ENCODE data around the gene TTC36.

The TTC36 gene

GRCh38 chr11:118572061-118572980 is 45.0 kb downstream of the TTC36 start, which contains the start of gene ARCN1 (continued):
- TF ChIP-seq SP2 (tag by site-specific recombination; IDR thresholded peaks at IDR 0.05) (peak; percentile 51), ZSCAN5A (tag by site-specific recombination; IDR thresholded peaks at IDR 0.05) (no peak), YY1 (tag by site-specific recombination; IDR thresholded peaks at IDR 0.05) (peak; percentile 40; the same call in 1 of the 2 replicates), PRDM1 (tag by site-specific recombination; IDR thresholded peaks at IDR 0.05) (no peak), BCL11B (tag by site-specific recombination; IDR thresholded peaks at IDR 0.05; ENCODE audit: low read depth) (no peak), ZNF654 (tag by site-specific recombination; IDR thresholded peaks at IDR 0.05; ENCODE audit: low read depth) (no peak), ZNF214 (tag by site-specific recombination; IDR thresholded peaks at IDR 0.05; ENCODE audit: borderline replicate concordance) (no peak), ZNF341 (tag by site-specific recombination; IDR thresholded peaks at IDR 0.05; ENCODE audit: low read depth) (no peak), SP7 (tag by site-specific recombination; IDR thresholded peaks at IDR 0.05) (peak; percentile 28; the same call in 1 of the 2 replicates), ZBTB17 (tag by site-specific recombination; IDR thresholded peaks at IDR 0.05) (peak; percentile 38; the same call in 1 of the 2 replicates), ZEB2 (tag by site-specific recombination; IDR thresholded peaks at IDR 0.05) (no peak), ZNF518A (tag by site-specific recombination; conservative IDR thresholded peaks at IDR 0.05; ENCODE audit: low read depth) (peak; percentile 8; the same call in 1 of the 2 replicates), ZNF600 (tag by site-specific recombination; IDR thresholded peaks at IDR 0.05) (peak; percentile 15), ZNF366 (tag by site-specific recombination; conservative IDR thresholded peaks at IDR 0.05) (no peak), ZNF785 (tag by site-specific recombination; IDR thresholded peaks at IDR 0.05) (no peak), ZNF558 (tag by site-specific recombination; IDR thresholded peaks at IDR 0.05) (no peak), ZNF670 (tag by site-specific recombination; IDR thresholded peaks at IDR 0.05; ENCODE audit: low read depth) (no peak), ZFP37 (tag by site-specific recombination; IDR thresholded peaks at IDR 0.05) (0 out of 2 replicates have a peak, but pooled peaks have one; percentile 58), OVOL3 (tag by site-specific recombination; IDR thresholded peaks at IDR 0.05) (no peak), MEIS1 (CRISPR knock-in tag; IDR thresholded peaks at IDR 0.05; ENCODE audit: borderline replicate concordance) (no peak), HOXD13 (CRISPR knock-in tag; IDR thresholded peaks at IDR 0.05; ENCODE audit: borderline replicate concordance) (no peak), ZNF677 (tag by site-specific recombination; IDR thresholded peaks at IDR 0.05) (no peak), ZNF544 (tag by site-specific recombination; IDR thresholded peaks at IDR 0.05) (no peak), ZNF560 (tag by site-specific recombination; IDR thresholded peaks at IDR 0.05; ENCODE audit: borderline replicate concordance) (no peak), ZNF146 (tag by site-specific recombination; IDR thresholded peaks at IDR 0.05) (no peak), ZNF155 (tag by site-specific recombination; IDR thresholded peaks at IDR 0.05) (no peak), HOXC10 (CRISPR knock-in tag; IDR thresholded peaks at IDR 0.05) (no peak), ZNF692 (tag by site-specific recombination; IDR thresholded peaks at IDR 0.05) (0 out of 2 replicates have a peak, but pooled peaks have one; percentile 39), ZNF76 (tag by site-specific recombination; IDR thresholded peaks at IDR 0.05; ENCODE audit: borderline replicate concordance, low read depth) (no peak), ZNF585B (tag by site-specific recombination; IDR thresholded peaks at IDR 0.05) (no peak), ZNF701 (tag by site-specific recombination; IDR thresholded peaks at IDR 0.05) (no peak), ZNF837 (tag by site-specific recombination; IDR thresholded peaks at IDR 0.05) (no peak)
- TF ChIP-seq, protein P1, sequence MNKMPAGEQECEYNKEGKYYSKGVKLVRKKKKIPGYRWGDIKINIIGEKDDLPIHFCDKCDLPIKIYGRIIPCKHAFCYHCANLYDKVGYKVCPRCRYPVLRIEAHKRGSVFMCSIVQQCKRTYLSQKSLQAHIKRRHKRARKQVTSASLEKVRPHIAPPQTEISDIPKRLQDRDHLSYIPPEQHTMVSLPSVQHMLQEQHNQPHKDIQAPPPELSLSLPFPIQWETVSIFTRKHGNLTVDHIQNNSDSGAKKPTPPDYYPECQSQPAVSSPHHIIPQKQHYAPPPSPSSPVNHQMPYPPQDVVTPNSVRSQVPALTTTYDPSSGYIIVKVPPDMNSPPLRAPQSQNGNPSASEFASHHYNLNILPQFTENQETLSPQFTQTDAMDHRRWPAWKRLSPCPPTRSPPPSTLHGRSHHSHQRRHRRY (tag by site-specific recombination; IDR thresholded peaks at IDR 0.05) = no peak
